Measurements from ENCODE around the gene CEMIP.
A peak's percentile ranks its signal among the peaks of the same experiment; 100 is the strongest.

The CEMIP gene

GRCh38 chr15:80831192-80831591 is 52.0 kb downstream of the CEMIP start:
- H3K4me3 ChIP-seq (ENCODE audit: low read depth, low read length), result no peak overlapping the region
- TF ChIP-seq CTCF (IDR thresholded peaks at IDR 0.05; ENCODE audit: low read depth, low read length), result no peak
- DNase-seq (ENCODE audit: low read depth, low spot score), result no peak
- in situ Hi-C loops (cut with HindIII; ENCODE audit: low sequenced_read_pairs), result no loop called here

GRCh38 chr15:80831606-80832224 is 52.5 kb downstream of the CEMIP start:
- in situ Hi-C loops (cut with HindIII; ENCODE audit: low sequenced_read_pairs), result no loop called here
- DNase-seq (ENCODE audit: low read depth, low spot score), result no peak
- no peak for TF ChIP-seq CTCF (IDR thresholded peaks at IDR 0.05; ENCODE audit: low read depth, low read length)
- no peak overlapping the region for H3K4me3 ChIP-seq (ENCODE audit: low read depth, low read length)

GRCh38 chr15:80832686-80833085 is 53.5 kb downstream of the CEMIP start:
- DNase-seq (ENCODE audit: low read depth, low spot score), result no peak
- in situ Hi-C loops (cut with HindIII; ENCODE audit: low sequenced_read_pairs), result no loop called here
- TF ChIP-seq CTCF (IDR thresholded peaks at IDR 0.05; ENCODE audit: low read depth, low read length), result no peak

GRCh38 chr15:80834402-80834801 is 55.2 kb downstream of the CEMIP start:
- no peak overlapping the region for H3K4me3 ChIP-seq (ENCODE audit: low read depth, low read length)
- no peak for DNase-seq (ENCODE audit: low read depth, low spot score)
- in situ Hi-C loops (cut with HindIII; ENCODE audit: low sequenced_read_pairs), result no loop called here
- TF ChIP-seq CTCF (IDR thresholded peaks at IDR 0.05; ENCODE audit: low read depth, low read length), result no peak

More at GRCh38 chr15:80832686-80833085, 53.5 kb downstream of the CEMIP start:
- H3K4me3 ChIP-seq (ENCODE audit: low read depth, low read length), result no peak overlapping the region

GRCh38 chr15:80834906-80835305 is 55.7 kb downstream of the CEMIP start:
- no peak overlapping the region for H3K4me3 ChIP-seq (ENCODE audit: low read depth, low read length)
- in situ Hi-C loops (cut with HindIII; ENCODE audit: low sequenced_read_pairs), result no loop called here
- TF ChIP-seq CTCF (IDR thresholded peaks at IDR 0.05; ENCODE audit: low read depth, low read length), result no peak
- no peak for DNase-seq (ENCODE audit: low read depth, low spot score)

GRCh38 chr15:80835336-80835735 is 56.2 kb downstream of the CEMIP start:
- peak; percentile 15 for TF ChIP-seq CTCF (IDR thresholded peaks at IDR 0.05; ENCODE audit: low read depth, low read length)
- in situ Hi-C loops (cut with HindIII; ENCODE audit: low sequenced_read_pairs), result no loop called here
- H3K4me3 ChIP-seq (ENCODE audit: low read depth, low read length), result no peak overlapping the region
- no peak for DNase-seq (ENCODE audit: low read depth, low spot score)

Measured in astrocyte of the spinal cord (primary cell).